Stimulated activated effector memory CD8-positive, alpha-beta T cell treated with anti-CD3 and anti-CD28 coated beads, Interleukin-12 subunit alpha, Interleukin-12 subunit beta, amount 100 ng/mL, for 72 hours (primary cell): ENCODE data around the gene TSC2.
"Not testable (repeated sequence)": the region's sequence is repeated elsewhere in the genome, so short reads cannot be mapped to it uniquely, and the experiment has no call there.

Source experiments
- ATAC-seq: fragments of 150-1000 bp; cut with Tn5 transposase; 2 replicates; pipeline ENCODE4 v1.10.0; 2021
- DNase-seq, 2 donors: peaks; one replicate each; pipeline ENCODE4 v3.0.0; 2021 to 2022; ENCODE audit warnings: low spot score in 2 of 2
- H3K27ac Mint-ChIP-seq: one replicate; pipeline ENCODE4 v1.8.0; 2022; ENCODE audit warnings: mild to moderate bottlenecking, mixed read lengths
- H3K36me3 Mint-ChIP-seq: one replicate; pipeline ENCODE4 v1.8.0; 2022; ENCODE audit warnings: mild to moderate bottlenecking, mixed read lengths
- H3K4me1 Mint-ChIP-seq: one replicate; pipeline ENCODE4 v1.8.0; 2022; ENCODE audit warnings: mixed read lengths
- H3K4me3 Mint-ChIP-seq: one replicate; pipeline ENCODE4 v1.8.0; 2022; ENCODE audit warnings: mild to moderate bottlenecking, mixed read lengths
- H3K9me3 Mint-ChIP-seq: one replicate; pipeline ENCODE4 v1.8.0; 2022; ENCODE audit warnings: mixed read lengths

Gene TSC2

DNA sequence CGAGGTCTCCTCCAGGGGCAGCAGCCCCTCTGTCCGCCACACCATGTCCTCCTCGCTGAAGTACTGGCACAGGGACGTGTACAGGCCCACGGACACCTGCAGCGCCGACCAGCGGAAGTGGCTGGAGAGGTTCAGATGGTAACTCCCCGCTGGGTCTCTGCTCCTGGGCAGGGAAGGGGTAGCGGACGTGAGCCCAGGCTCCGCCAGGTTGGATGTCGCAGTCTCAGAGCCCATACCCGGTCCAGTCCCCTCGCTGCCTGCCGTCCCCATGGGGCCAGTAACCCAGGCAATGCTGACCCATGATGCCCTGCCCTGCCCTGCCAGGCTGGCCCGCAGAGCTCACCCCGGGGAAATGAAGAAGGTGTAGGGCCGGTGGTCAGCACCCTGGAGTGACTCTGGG, 54.7 kb downstream of the TSC2 start:
- no peak overlapping the region for H3K4me3 Mint-ChIP-seq
- no peaks in the 10 kb centered on the region for H3K9me3 Mint-ChIP-seq
- ATAC-seq, result no peak
- DNase-seq, result no peak
- H3K27ac Mint-ChIP-seq, result no peak overlapping the region
- peaks cover 8% of the 10 kb centered on the region for H3K36me3 Mint-ChIP-seq
- peaks cover 6% of the 10 kb centered on the region for H3K4me1 Mint-ChIP-seq

DNA sequence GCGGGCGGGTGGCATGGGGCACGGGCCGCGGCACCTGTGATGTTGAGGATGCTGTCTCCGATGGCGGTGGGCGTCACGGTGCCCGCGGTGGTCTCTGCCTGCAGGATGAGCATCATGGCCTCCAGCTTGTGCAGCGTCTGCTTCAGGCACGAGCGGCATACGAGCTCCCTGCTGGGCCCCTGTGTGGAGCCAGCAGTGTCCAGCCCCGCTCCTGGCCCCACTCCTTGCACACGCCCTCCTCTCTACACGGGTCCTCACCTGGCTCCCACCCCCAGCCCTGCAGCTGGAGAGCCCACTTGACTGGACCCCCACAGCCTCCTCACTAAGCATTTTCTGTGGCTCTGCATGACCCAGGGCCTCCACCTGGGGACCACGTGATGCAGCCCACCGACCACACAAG, 56.7 kb downstream of the TSC2 start:
- H3K4me1 Mint-ChIP-seq, H3K27ac Mint-ChIP-seq, ATAC-seq, H3K4me3 Mint-ChIP-seq, DNase-seq, H3K9me3 Mint-ChIP-seq: not testable (repeated sequence)
- peaks cover 10% of the 10 kb centered on the region for H3K36me3 Mint-ChIP-seq

- H3K9me3 Mint-ChIP-seq, H3K27ac Mint-ChIP-seq, H3K4me1 Mint-ChIP-seq, ATAC-seq, H3K4me3 Mint-ChIP-seq, DNase-seq: not testable (repeated sequence)
- peaks cover 15% of the 10 kb centered on the region for H3K36me3 Mint-ChIP-seq
Measured at GRCh38 chr16:2105291-2105690, 57.5 kb downstream of the TSC2 start.

DNA sequence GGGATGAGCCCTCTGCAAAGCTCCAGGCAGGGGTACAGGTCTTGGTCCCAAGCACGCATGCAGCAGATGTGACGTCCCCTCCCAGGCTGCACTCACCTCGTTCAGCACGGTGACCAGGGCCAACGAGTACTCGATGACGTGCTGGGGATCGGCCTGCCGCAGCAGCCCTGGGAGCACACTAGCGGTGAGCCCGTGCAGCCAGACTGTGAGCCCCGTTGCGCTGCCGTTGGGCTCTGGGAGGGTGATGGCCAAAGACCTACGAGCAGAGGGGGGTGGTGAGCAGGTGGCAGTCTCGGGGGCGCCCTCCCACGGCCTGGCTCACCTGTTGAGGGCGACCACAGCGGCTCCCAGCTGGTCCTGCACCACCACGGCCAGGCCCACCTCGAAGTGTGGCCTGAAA, 58.0 kb downstream of the TSC2 start:
- H3K4me1 Mint-ChIP-seq, ATAC-seq, DNase-seq, H3K27ac Mint-ChIP-seq, H3K4me3 Mint-ChIP-seq, H3K9me3 Mint-ChIP-seq: not testable (repeated sequence)
- H3K36me3 Mint-ChIP-seq, result peaks cover 20% of the 10 kb centered on the region

GRCh38 chr16:2106211-2106610, 58.4 kb downstream of the TSC2 start:
- not testable (repeated sequence) for H3K4me3 Mint-ChIP-seq, H3K9me3 Mint-ChIP-seq, H3K27ac Mint-ChIP-seq, H3K4me1 Mint-ChIP-seq, ATAC-seq, DNase-seq
- H3K36me3 Mint-ChIP-seq, result peaks cover 21% of the 10 kb centered on the region

- DNase-seq, H3K4me1 Mint-ChIP-seq, H3K4me3 Mint-ChIP-seq, H3K9me3 Mint-ChIP-seq, H3K27ac Mint-ChIP-seq: not testable (repeated sequence)
- H3K36me3 Mint-ChIP-seq, result peaks cover 17% of the 10 kb centered on the region
- peak; percentile 20 for ATAC-seq
Measured at GRCh38 chr16:2107121-2107790, 59.5 kb downstream of the TSC2 start.

DNA sequence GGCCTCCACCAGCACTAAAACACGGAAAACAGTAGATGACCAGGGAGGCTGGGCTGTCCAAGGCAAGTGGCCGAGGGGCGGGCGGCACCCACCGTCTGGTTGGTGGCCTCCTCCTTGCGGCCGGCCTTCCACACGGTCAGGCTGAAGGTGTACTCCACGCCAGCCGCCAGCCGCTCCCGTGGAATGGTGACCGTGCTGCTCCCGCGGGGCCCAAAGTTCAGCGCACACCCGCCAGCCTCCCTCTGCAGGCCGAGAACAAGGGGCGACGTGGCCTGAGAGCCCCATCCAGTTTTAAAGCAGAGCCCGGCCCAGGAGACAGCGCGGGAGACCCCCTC, 60.0 kb downstream of the TSC2 start:
- H3K4me3 Mint-ChIP-seq, DNase-seq, H3K27ac Mint-ChIP-seq, ATAC-seq, H3K9me3 Mint-ChIP-seq, H3K4me1 Mint-ChIP-seq: not testable (repeated sequence)
- H3K36me3 Mint-ChIP-seq, result peaks cover 17% of the 10 kb centered on the region

DNA sequence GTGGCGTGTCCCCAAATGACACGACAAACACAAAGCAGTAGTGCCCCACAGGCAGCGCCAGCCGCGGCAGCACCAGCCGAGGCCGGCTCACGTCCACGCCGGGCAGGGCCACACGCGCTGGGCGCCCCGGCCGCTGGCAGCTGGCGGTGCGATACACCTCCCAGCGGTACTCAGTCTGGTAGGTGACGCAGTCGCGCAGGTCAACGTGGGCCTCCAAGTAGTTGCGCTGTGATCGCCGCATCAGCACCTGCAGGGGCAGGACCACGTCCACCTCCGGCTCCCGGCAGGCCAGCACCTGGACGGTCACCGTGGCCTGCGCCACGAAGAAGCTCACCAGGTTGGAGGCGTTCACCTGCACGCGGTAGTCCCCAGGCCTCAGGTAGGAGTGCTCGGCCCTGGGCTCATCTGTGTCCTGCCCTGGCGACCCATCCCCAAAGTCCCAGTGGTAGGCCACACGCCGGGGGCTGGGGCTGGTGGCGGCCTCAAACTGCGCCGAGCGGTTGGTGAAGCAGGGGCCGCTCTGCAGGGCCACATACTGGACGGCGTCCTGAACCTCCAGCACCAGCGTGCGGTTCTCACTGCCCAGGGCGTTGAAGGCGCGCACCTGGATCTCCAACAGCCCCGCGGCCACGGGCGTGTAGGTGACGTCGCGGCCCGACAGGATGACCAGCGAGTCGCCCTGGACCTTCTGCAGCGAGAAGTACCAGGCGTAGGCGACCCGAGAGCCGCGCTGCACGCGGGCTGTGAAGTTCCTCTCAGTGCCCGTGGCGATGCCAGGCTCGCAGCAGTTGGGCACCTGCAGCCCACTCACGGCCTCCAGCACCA, 60.9 kb downstream of the TSC2 start:
- H3K27ac Mint-ChIP-seq, H3K9me3 Mint-ChIP-seq, DNase-seq, ATAC-seq, H3K4me3 Mint-ChIP-seq, H3K4me1 Mint-ChIP-seq: not testable (repeated sequence)
- H3K36me3 Mint-ChIP-seq, result peaks cover 17% of the 10 kb centered on the region

- peaks cover 17% of the 10 kb centered on the region for H3K36me3 Mint-ChIP-seq
Measured at GRCh38 chr16:2109271-2109580, 61.4 kb downstream of the TSC2 start.

GRCh38 chr16:2109872-2110271, 62.1 kb downstream of the TSC2 start:
- H3K9me3 Mint-ChIP-seq, ATAC-seq, H3K27ac Mint-ChIP-seq, H3K4me1 Mint-ChIP-seq, DNase-seq, H3K4me3 Mint-ChIP-seq: not testable (repeated sequence)
- H3K36me3 Mint-ChIP-seq, result peaks cover 17% of the 10 kb centered on the region

More at GRCh38 chr16:2109271-2109580, 61.4 kb downstream of the TSC2 start:
- not testable (repeated sequence) for H3K27ac Mint-ChIP-seq, H3K4me1 Mint-ChIP-seq, ATAC-seq, H3K9me3 Mint-ChIP-seq, DNase-seq, H3K4me3 Mint-ChIP-seq

DNA sequence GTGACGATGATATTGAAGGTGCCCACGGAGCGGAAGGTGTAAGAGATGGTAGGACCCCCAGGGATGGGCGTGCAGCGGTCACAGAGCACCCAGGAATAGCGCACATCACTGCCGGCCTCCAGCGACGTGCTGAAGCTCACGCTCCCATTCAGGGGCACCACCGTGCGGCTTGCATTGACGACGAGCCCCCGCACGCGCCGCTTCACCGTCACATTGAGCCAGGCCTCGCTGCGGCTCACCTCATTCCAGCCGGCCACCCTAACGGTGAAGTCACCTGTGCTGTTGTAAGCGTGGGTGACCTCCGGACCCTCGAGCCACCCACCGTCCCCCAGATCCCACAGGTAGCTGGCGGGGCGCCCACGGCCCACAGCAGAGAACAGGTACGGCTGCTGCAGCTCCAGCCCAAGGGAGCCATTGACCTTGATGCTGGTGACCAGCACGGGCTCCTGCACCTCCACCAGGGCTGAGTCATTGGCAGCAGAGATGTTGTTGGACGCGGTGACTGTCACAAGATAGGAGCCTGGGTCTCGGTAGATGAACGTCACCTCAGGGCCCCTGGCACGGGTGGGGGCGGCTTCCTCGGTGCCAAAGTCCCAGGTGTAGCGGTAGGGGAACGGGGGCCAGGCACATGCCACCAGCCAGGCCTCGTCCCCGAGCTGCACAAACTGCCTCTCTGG, 62.7 kb downstream of the TSC2 start:
- peak; percentile 24 for ATAC-seq
- H3K27ac Mint-ChIP-seq, H3K4me3 Mint-ChIP-seq, H3K9me3 Mint-ChIP-seq, H3K4me1 Mint-ChIP-seq, DNase-seq: not testable (repeated sequence)
- peaks cover 17% of the 10 kb centered on the region for H3K36me3 Mint-ChIP-seq

DNA sequence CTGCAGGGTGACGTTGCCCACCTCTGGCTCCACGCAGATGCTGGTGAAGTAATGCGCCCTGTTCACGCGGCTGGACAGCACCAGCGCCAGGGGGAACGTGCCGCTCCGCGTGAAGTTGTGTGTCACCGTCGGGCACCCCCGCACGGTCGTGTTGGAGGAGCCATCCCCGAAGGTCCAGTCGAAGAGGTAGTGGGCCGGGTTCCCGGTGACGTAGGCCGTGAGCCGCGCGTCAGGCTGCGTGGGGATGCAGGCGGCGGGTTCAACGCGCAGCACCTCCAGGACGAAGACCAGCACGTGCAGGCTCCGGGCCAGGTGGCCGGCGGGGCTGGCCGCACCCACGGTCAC, 63.2 kb downstream of the TSC2 start:
- not testable (repeated sequence) for H3K9me3 Mint-ChIP-seq, H3K4me1 Mint-ChIP-seq, ATAC-seq

GRCh38 chr16:2111412-2112335, 63.9 kb downstream of the TSC2 start:
- not testable (repeated sequence) for H3K4me3 Mint-ChIP-seq, H3K4me1 Mint-ChIP-seq, H3K27ac Mint-ChIP-seq, H3K9me3 Mint-ChIP-seq, DNase-seq
- peaks cover 17% of the 10 kb centered on the region for H3K36me3 Mint-ChIP-seq
- ATAC-seq, result peak; percentile 13

More for the DNA sequence above, 63.2 kb downstream of the TSC2 start:
- H3K27ac Mint-ChIP-seq, H3K4me3 Mint-ChIP-seq, DNase-seq: not testable (repeated sequence)
- peaks cover 17% of the 10 kb centered on the region for H3K36me3 Mint-ChIP-seq

DNA sequence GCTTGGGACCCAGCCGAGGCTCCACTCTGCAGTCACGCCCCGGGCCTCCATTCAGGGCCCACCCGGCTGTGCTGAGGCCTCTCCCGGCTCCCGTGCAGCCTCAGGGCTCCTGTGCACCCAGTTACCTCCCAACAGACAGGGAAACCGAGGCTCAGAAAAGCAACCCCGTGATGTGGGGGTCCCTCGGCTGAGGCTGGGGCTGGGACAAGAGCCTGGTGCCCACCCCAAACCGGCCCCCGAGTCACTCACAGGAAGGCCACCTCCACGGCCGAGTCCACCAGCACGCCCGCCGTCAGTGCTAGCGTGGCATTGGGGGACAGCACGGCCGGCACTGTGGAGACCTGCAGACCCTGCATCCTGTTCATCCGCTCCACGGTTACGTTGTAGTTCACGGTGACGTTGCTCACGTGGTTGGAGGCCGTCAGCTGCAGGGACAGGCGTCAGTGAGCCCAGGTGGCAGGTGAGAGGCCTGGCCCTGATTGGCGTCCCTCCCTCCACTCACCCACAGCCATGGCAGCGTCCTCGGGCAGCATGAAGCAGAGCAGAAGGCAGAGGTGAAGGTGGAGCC, 64.8 kb downstream of the TSC2 start:
- ATAC-seq, DNase-seq, H3K27ac Mint-ChIP-seq, H3K9me3 Mint-ChIP-seq, H3K4me3 Mint-ChIP-seq, H3K4me1 Mint-ChIP-seq: not testable (repeated sequence)
- peaks cover 12% of the 10 kb centered on the region for H3K36me3 Mint-ChIP-seq

GRCh38 chr16:2114225-2114624, 66.4 kb downstream of the TSC2 start:
- not testable (repeated sequence) for H3K27ac Mint-ChIP-seq, H3K9me3 Mint-ChIP-seq, DNase-seq, H3K4me3 Mint-ChIP-seq, H3K4me1 Mint-ChIP-seq, ATAC-seq
- peaks cover 12% of the 10 kb centered on the region for H3K36me3 Mint-ChIP-seq
